Renal cortical epithelial cell (primary cell): ENCODE data around the gene SERPINF2. TPM values are rescaled to one million over a fixed set of nuclear protein-coding genes. Genes with fewer than 3 reads are reported as not detected.
A peak's percentile ranks its signal among the peaks of the same experiment; 100 is the strongest.
"Not testable (repeated sequence)": the region's sequence is repeated elsewhere in the genome, so short reads cannot be mapped to it uniquely, and the experiment has no call there.

Experiments
- DNase-seq: peaks from one replicate; pipeline ENCODE4 v3.0.0-alpha.2; 2011; ENCODE audit warnings: low read depth
- total RNA-seq: library from RNA; depleted of rRNA; stranded (reverse); fragments of >200 nt; gene quantifications from 2 replicates; pipeline ENCODE4 v1.2.3, GENCODE V29; 2014

SERPINF2 gene
- 0.87 and 9.6 TPM in 2 replicates for total RNA-seq

GRCh38 chr17:1742371-1743087 is at the start of gene SERPINF2:
Gene SERPINF2 (plus strand): TSS chr17:1742871. CDS start chr17:1744996, 2,125 bp downstream.
- peak; percentile 89 for DNase-seq

DNA sequence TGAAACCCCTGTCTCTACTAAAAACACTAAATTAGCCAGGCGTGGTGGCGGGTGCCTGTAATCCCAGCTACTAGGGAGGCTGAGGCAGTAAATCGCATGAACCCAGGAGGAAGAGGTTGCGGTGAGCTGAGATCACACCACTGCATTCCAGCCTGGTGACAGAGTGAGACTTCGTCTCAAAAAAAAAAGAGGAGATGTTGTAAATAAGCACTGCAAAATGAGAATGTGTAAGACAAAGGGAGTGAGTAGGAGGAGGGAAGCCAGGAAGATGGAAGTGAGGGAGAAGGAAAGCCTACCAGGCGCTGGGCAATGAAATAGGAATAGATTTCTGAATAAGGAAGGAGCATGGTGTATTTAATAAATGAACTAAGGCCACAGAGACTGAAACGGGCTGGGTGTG is 49.3 kb upstream of the SERPINF2 start:
- no peak for DNase-seq

- DNase-seq = no peak
These were observed 47.3 kb upstream of the SERPINF2 start for GRCh38 chr17:1695365-1695764.

- DNase-seq = no peak
These were observed 45.0 kb upstream of the SERPINF2 start for GRCh38 chr17:1697681-1698080.

GRCh38 chr17:1699891-1700290 is 42.8 kb upstream of the SERPINF2 start:
- not testable (repeated sequence) for DNase-seq

GRCh38 chr17:1703063-1703462 is 39.6 kb upstream of the SERPINF2 start:
- DNase-seq = no peak

DNA sequence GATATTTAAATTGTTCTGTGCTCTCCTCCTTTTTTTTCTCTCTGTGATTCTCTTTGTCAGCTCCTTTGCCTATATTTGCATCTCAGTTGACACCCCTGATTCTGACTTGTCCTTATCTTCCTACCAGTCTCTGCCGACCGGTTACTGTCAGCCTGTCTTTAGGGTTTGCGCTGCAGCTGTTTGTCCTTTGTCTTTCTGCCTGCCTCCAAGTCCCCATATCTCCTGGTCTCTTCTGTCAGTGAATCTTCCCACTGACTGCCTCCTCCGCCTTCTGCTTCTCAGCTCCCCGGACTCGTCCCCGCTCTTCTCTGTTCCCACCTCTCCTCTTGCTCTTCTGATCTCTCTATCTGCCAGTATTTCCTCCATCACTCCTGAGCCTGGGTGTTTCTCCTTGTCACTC is 37.7 kb upstream of the SERPINF2 start:
- DNase-seq = no peak

GRCh38 chr17:1707107-1707506 is 35.6 kb upstream of the SERPINF2 start:
- no peak for DNase-seq

DNA sequence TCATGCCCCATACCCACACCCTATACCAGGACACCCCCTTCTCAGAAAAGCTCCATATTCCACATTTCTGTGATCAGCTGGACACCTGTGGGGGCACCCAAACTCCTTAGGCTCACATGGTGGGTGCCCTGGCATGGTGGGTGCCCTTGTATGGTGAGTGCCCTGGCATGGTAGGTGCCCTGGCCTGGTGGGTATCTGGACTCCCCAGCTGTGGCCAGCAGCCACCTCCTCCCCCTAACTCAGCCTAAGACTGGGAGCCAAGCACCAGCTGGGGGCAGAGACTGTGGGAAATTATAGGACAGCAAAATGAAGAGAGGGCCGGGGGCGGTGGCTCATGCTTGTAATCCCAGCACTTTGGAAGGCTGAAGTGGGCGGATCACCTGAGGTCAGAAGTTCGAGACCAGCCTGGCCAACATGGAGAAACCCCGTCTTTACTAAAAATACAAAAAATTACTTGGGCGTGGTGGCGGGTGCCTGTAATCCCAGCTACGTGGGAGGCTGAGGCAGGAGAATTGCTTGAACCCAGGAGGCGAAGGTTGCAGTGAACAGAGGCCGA is 33.8 kb upstream of the SERPINF2 start:
- DNase-seq = not testable (repeated sequence)

DNA sequence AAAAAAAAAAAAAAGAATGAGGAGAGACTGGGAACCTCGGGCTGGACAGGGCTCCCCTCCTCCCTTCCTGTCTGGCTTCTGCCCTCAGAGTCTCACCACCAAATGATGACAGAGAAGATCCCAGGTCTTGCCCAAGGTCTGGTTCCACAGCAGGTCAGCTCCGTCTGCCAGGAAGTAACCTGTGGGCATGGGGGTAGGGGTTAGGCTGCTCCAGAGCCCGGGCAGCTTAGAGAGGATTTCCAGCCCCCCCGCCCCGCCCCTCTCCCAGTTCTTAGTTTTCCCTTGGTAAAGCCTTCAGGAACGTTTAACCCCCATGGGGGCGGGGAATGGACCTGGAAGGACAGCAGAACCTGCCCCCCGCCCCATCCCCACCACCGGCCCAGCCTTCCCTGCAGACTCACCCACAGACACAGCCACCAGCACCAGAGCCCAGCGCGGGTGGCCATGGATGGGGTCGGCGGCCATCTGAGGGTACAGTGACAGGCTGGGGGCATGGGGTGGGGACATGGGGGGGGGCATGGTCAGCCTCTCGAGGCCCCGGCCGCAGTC is 33.2 kb upstream of the SERPINF2 start:
- DNase-seq = no peak

DNA sequence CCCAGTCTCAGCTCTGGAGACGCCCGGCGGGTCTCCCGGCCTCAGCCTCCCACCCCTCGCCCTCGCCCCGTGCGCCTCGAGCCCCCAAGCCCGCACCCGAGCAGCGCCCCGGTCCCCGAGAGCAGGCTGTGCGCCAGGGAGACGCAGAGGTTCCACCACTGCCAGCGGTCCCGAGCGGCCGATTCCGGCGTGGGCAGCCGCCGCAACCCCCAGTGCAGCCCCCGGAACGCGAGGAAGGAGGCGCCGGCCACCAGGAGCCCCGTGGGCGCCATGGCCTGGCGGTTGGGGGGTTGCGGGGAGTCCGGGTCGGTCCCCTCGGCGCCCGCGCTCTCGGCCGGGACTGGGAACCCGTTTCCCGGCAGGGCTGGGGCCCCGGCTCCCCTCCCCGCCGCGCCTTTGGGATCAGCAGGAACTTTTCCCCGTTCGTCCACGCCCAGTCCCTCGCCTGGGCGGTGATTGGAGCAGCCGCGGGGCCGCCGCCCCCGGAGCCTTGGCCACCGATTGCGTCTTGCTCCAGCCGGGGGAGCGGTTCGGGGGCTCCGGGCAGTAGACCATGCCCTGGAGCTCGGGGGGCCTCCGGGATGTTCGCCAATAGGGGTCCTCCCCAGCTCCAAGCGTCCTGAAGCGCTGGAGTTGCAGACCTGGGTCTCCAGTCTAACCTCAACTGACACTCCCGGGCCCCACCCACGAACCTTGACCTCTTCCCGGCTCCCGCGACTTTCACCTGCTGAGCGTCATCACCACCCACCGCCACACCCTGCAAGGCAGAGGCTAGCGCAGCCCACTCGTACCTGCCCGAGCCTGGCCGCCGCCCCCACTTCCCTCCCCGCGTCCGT is 32.5 kb upstream of the SERPINF2 start, which contains the start of gene TLCD2:
TSS of gene TLCD2 (minus strand) at position 407 of the 836 bp plus-strand sequence. CDS start at position 272, 135 bp downstream.
- no peak for DNase-seq

DNA sequence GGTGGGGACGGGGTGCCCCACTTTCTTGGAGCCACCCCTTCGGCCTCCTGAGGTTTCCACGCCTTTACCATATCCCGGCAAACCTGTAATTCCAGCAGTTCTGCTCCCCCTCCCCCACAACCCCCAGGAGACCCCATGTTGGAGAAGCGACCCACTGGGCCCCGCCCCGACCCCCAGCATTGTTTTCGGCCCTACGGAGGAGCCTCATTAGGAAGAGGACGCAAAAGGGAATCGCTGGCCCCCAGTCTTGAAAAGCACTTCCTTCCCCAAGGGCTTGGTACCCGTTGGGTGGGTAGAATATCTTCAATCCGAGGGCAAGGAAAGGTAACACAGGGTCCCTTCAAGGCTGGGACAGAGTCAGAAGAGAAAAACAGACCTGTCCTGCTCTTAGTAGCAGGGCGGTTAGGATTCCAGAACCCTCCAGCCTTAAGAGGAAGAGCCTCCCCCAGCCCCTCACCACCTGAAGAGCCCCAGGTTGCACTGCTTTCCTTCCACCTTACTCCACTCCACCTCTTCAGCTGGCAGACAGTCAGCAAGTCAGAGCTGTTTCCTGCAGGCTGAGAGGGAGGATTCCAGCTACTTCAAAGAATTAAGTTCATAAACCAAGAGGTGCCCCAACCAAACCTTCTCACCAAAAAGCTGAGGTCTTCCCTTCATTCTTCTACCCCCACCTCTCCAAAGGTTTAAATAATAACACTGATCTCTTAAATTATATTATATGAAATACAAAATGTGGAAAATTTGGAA is 31.7 kb upstream of the SERPINF2 start:
- DNase-seq = no peak

GRCh38 chr17:1711804-1712203 is 30.9 kb upstream of the SERPINF2 start:
- DNase-seq = no peak

GRCh38 chr17:1712271-1712670 is 30.4 kb upstream of the SERPINF2 start:
- no peak for DNase-seq

DNA sequence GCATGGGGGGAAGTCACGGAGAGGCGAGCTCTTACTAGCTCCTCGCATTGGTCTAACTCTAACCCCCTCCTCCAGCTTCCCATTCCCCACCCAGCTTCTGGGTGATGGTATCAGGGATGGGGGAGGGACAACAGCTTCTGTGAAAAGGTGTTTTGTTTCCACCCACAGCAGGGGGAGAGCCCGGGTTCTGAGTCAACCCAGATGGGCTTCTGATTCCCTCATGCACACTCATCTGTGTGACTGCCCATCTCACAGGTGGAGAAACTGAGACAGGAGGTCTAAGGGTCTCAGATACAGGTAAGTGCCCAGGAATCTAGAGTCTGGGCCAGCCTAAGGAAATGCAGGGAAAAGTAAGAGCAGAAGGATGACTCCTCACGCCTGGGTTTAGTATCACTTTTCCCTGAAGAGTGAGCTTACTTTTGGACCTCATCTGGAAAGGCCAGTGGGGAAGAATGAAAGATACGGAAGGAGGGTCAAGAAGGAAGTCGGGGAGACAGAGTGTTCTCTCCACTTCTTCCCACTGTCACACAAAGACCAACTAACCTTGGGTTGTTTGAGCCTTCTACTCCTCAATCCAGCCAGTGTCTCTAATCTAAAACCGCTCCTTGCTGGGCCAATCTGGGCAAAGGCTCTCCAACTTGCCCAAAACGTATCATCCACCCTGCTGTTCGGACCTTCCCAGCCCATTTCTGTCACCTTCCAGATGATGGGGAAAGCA is 29.4 kb upstream of the SERPINF2 start:
- DNase-seq = no peak

DNA sequence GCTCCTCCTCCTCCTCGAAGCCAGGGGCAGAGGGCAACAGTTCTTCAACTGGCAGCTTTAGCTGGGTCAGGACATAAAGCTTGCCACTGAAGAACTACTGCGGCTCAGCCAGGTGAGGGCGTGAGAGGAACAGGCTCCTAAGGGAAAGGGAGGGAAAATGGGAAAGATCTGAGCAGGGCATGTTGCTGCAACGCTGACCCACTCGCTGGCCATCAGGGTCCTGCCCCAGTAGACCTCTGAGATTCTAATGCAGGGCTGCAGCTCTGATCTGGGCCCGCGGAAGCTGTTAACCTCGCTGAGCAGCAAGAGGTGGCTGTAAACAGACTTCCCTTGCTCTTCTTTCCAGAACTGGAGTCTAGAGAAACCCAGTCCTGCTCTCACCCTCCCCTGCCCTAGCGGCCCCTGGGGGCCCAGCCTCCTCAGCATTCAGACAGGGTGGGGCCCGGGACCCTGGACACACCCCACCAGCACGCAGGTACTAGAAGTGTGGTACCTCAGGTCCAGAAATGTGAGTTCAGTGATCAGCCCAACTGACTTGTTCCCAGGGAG is 28.7 kb upstream of the SERPINF2 start:
- DNase-seq = peak; percentile 59

- peak; percentile 94 for DNase-seq
These were observed 28.2 kb upstream of the SERPINF2 start for GRCh38 chr17:1714427-1714979.

DNA sequence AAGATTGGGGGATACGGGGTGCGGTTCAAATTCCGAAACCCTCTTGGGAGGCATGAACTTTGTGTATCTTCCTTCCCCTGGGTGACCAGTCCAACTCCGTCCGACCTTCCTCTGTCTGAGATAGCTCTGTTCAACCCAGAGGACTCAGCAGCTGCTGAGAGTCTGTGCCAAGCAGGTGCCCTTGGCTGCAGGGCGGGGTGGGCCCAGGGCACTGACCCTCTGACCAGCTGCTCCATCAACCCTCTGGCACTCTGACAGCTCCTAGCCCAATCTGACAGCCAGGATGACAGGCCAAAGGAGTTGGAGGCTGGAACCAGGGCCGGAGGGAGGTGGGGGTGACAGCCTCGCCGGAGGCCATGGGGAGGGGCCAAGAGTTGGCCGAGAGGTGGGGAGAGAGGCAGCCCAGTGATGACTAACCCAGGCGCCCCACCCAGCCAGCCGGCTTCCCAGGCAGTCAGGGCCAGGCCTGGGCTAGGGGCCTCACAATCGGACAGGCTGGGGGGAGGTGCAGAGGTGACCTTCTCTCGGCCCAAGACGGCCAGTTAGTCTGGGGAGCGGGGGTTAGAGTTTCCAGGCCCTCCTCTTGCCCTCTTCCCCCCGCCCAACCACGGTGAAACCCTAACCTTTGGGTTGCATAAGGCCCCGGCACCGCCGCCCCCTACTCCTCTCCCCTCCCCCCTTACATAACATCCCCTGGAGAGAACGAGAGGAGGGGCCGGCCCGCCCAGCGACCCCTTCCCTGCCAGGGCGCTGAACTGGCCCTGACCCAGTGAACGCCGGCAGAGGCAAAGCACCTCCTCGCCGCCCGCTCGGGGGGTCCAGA is 27.5 kb upstream of the SERPINF2 start:
- DNase-seq = peak; percentile 68

DNA sequence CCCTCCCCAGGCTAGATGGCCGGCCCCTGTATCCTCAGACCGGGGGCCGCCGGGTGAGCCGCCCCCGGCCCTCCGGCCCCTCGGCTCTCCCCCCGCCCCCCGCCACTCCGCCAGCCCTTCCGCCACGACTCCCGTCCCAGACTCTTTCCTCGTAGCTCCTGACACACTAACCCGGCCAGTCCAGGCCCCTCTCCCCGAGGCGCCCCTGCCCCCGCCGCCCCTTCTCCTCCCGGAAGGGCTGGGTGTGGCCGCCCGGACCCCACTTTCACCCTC is 26.9 kb upstream of the SERPINF2 start:
- no peak for DNase-seq
